PC-9 (cell line): ENCODE data around the gene EML6. TPM values are rescaled to one million over a fixed set of nuclear protein-coding genes. Genes with fewer than 3 reads are reported as not detected.

Source experiments
- BruUV-seq: library from RNA; stranded (reverse); fragments of 400-500 nt; replicated peaks from 2 replicates; lab custom pipeline; 2021; lab: Mats Ljungman, UMichigan
- CTCF ChIA-PET: fragments of 300-600 bp; sonication (Branson Sonifier 250); formaldehyde crosslinking; loops from one replicate; lab custom pipeline; 2022; ENCODE audit warnings: antibody characterized with exemption; lab: Charles Lee
- POLR2A ChIA-PET: fragments of 300-600 bp; sonication (Branson Sonifier 250); formaldehyde crosslinking; loops from one replicate; lab custom pipeline; 2022; ENCODE audit warnings: antibody characterized with exemption; ENCODE audit not compliant: unreplicated experiment; lab: Charles Lee
- DNase-seq, 2 experiments: peaks; one replicate each; pipeline versions ENCODE4 v3.0.0 to v3.0.0-alpha.2; 2015 to 2022; ENCODE audit warnings: mixed read lengths in 1 of 2
- H2AFZ ChIP-seq: fragments of 200-600 bp; sonication (generic); 2 replicates; pipeline ENCODE4 v1.8.1; 2017; ENCODE audit warnings: antibody characterized with exemption
- H3F3A ChIP-seq: fragments of 200-600 bp; sonication (generic); 2 replicates; pipeline ENCODE4 v1.8.1; 2017; ENCODE audit warnings: antibody characterized with exemption, mild to moderate bottlenecking, low read depth; ENCODE audit not compliant: insufficient read depth
- H3K27ac ChIP-seq: fragments of 200-600 bp; sonication (generic); 2 replicates; pipeline ENCODE4 v1.6.1; 2016; ENCODE audit warnings: mixed run types
- H3K27me3 ChIP-seq: fragments of 200-600 bp; sonication (generic); 2 replicates; pipeline ENCODE4 v1.6.1; 2016; ENCODE audit warnings: low read depth, mixed run types; ENCODE audit not compliant: insufficient read depth
- H3K36me3 ChIP-seq: fragments of 200-600 bp; sonication (generic); 2 replicates; pipeline ENCODE4 v1.6.1; 2016; ENCODE audit warnings: low read depth, mixed run types
- H3K4me1 ChIP-seq: fragments of 200-600 bp; sonication (generic); replicated peaks from 2 replicates; pipeline ENCODE4 v1.6.1; 2016; ENCODE audit warnings: mixed run types; ENCODE audit not compliant: insufficient read depth
- H3K4me2 ChIP-seq: fragments of 200-600 bp; sonication (generic); 2 replicates; pipeline ENCODE4 v1.6.1; 2017; ENCODE audit warnings: mixed run types
- H3K4me3 ChIP-seq: fragments of 200-600 bp; sonication (generic); 2 replicates; pipeline ENCODE4 v1.6.1; 2016; ENCODE audit warnings: mixed run types
- H3K79me2 ChIP-seq: fragments of 200-600 bp; sonication (generic); 2 replicates; pipeline ENCODE4 v1.6.1; 2017; ENCODE audit warnings: low read depth, mixed run types
- H3K9me2 ChIP-seq: fragments of 200-600 bp; sonication (generic); 2 replicates; pipeline ENCODE4 v1.8.1; 2017; ENCODE audit warnings: mild to moderate bottlenecking; ENCODE audit not compliant: insufficient read depth
- H3K9me3 ChIP-seq: fragments of 200-600 bp; sonication (generic); 2 replicates; pipeline ENCODE4 v1.8.1; 2016; ENCODE audit warnings: low read depth; ENCODE audit not compliant: insufficient read depth
- H4K20me1 ChIP-seq: fragments of 200-600 bp; sonication (generic); 2 replicates; pipeline ENCODE4 v1.8.1; 2017; ENCODE audit not compliant: insufficient read depth
- CTCF ChIP-seq: fragments of 200-600 bp; sonication (generic); conservative IDR thresholded peaks from 2 replicates; pipeline ENCODE4 v1.6.1; 2017; ENCODE audit warnings: mixed run types, antibody characterized with exemption, mild to moderate bottlenecking, moderate library complexity
- EZH2 ChIP-seq: fragments of 200-600 bp; sonication (generic); IDR thresholded peaks from 2 replicates; pipeline ENCODE4 v1.8.0; 2017; ENCODE audit warnings: antibody characterized with exemption, low read depth
- intact Hi-C: fragments of 100-400 bp; cut with micrococcal nuclease; formaldehyde crosslinking; loops from one replicate; pipeline ENCODE4 v1.10.0; 2022; ENCODE audit not compliant: unreplicated experiment
- total RNA-seq: library from RNA; stranded (reverse); gene quantifications from 2 replicates; pipeline ENCODE4 v1.2.3, GENCODE V29; 2021

Gene EML6
- total RNA-seq, 1 experiment from 2014 or later: 3.7 TPM

GRCh38 chr2:54965425-54965824, 242.0 kb downstream of the EML6 start:
- intact Hi-C loops: no loop called here
- Histone ChIP-seq H3K9me3 (no peaks in the 10 kb centered on the region; the same call in 1 of the 2 replicates), H3K9me2 (no peaks in the 10 kb centered on the region), H3K4me2 (no peak overlapping the region), H3F3A (peaks cover 72% of the 10 kb centered on the region), H3K79me2 (peaks cover 2% of the 10 kb centered on the region; the same call in 1 of the 2 replicates), H3K27ac (0 out of 2 replicates have a peak overlapping the region, but pooled peaks have one; percentile 22), H3K27me3 (no peaks in the 10 kb centered on the region), H3K36me3 (peaks cover 28% of the 10 kb centered on the region), H2AFZ (no peak overlapping the region), H3K4me1 (no peaks in the 10 kb centered on the region), H3K4me3 (no peak overlapping the region), H4K20me1 (peaks cover 19% of the 10 kb centered on the region)
- TF ChIP-seq CTCF (no peak), EZH2 (no peak)
- BruUV-seq: no TSS peak
- POLR2A ChIA-PET: no interaction called here
- CTCF ChIA-PET: no interaction called here
- DNase-seq: no peak

- Histone ChIP-seq H3K27me3 (no peaks in the 10 kb centered on the region), H3K4me2 (no peak overlapping the region), H3K4me1 (no peaks in the 10 kb centered on the region), H3K27ac (peak overlapping the region; percentile 22), H4K20me1 (peaks cover 28% of the 10 kb centered on the region), H2AFZ (no peak overlapping the region), H3K4me3 (no peak overlapping the region), H3K36me3 (peaks cover 36% of the 10 kb centered on the region), H3K79me2 (peaks cover 11% of the 10 kb centered on the region; the same call in 1 of the 2 replicates), H3F3A (peaks cover 76% of the 10 kb centered on the region), H3K9me2 (no peaks in the 10 kb centered on the region), H3K9me3 (no peaks in the 10 kb centered on the region; the same call in 1 of the 2 replicates)
- BruUV-seq: TSS peak; percentile 7
- CTCF ChIA-PET: no interaction called here
- intact Hi-C loops: no loop called here
- DNase-seq: peak in 1 of 2 experiments; percentile 56
- POLR2A ChIA-PET: interaction anchor here (0.6 to 0.7 kb wide), 2 partner anchors 9 to 50 kb away, joined by 3 to 4 read pairs; no protein-coding TSS in a partner anchor
- TF ChIP-seq EZH2: no peak
- TF ChIP-seq CTCF: no peak
Observed at GRCh38 chr2:54966165-54966832, 242.8 kb downstream of the EML6 start.

GRCh38 chr2:54966837-54967236, 243.4 kb downstream of the EML6 start:
- H3F3A ChIP-seq: peaks cover 82% of the 10 kb centered on the region
- POLR2A ChIA-PET: interaction anchor here (0.6 kb wide), 1 partner anchor 49 kb away, joined by 3 read pairs; no protein-coding TSS in a partner anchor
- H3K9me2 ChIP-seq: no peaks in the 10 kb centered on the region
- peaks cover 40% of the 10 kb centered on the region for H3K36me3 ChIP-seq
- intact Hi-C loops: no loop called here
- DNase-seq: no peak
- no peaks in the 10 kb centered on the region; the same call in 1 of the 2 replicates for H3K9me3 ChIP-seq
- CTCF ChIA-PET: no interaction called here
- no TSS peak for BruUV-seq
- H3K27me3 ChIP-seq: no peaks in the 10 kb centered on the region
- H3K27ac ChIP-seq: peak overlapping the region; percentile 22
- H3K4me1 ChIP-seq: no peaks in the 10 kb centered on the region
- H4K20me1 ChIP-seq: peaks cover 33% of the 10 kb centered on the region
- H3K4me3 ChIP-seq: no peak overlapping the region
- TF ChIP-seq CTCF (no peak), EZH2 (no peak)
- H3K4me2 ChIP-seq: no peak overlapping the region
- no peak overlapping the region for H2AFZ ChIP-seq
- peaks cover 16% of the 10 kb centered on the region; the same call in 1 of the 2 replicates for H3K79me2 ChIP-seq
